Stomach (tissue), 9 donors: Measurements from ENCODE around the gene MYCBPAP. TPM values are rescaled to one million over a fixed set of nuclear protein-coding genes. Genes with fewer than 3 reads are reported as not detected.

Experiments
- DNase-seq, 2 donors: peaks; one replicate each; pipeline versions ENCODE4 v3.0.0 to v3.0.0-alpha.2; 2013 to 2019
- H3K27ac ChIP-seq, 5 donors: fragments of 200-600 bp in 4 of 5; sonication (generic) in 4 of 5; one replicate each; pipeline ENCODE4 v1.5.1; 2013 to 2019; ENCODE audit warnings: mild to moderate bottlenecking in 1 of 5, moderate library complexity in 1 of 5
- H3K27me3 ChIP-seq, 3 donors: fragments of 200-600 bp; sonication (generic); one replicate each; pipeline ENCODE4 v1.5.1; 2017 to 2019; ENCODE audit warnings: mixed run types in 1 of 3
- H3K36me3 ChIP-seq, 4 donors: fragments of 200-600 bp; sonication (generic); 1 replicate in 3 of 4; 2 replicates in 1 of 4; pipeline ENCODE4 v1.5.1; 2016 to 2019
- H3K4me1 ChIP-seq, 4 donors: fragments of 200-600 bp; sonication (generic); one replicate each; pipeline ENCODE4 v1.5.1; 2016 to 2019
- H3K4me3 ChIP-seq, 4 donors: fragments of 200-600 bp; sonication (generic) in 3 of 4; one replicate each; pipeline ENCODE4 v1.5.1; 2016 to 2019; ENCODE audit warnings: mild to moderate bottlenecking in 1 of 4
- H3K9me3 ChIP-seq, 4 donors: fragments of 200-600 bp; sonication (generic); one replicate each; pipeline ENCODE4 v1.5.1; 2016 to 2019
- CTCF ChIP-seq, 7 experiments: fragments of 450-650 bp in 4 of 7; fragments of 200-600 bp in 3 of 7; sonication (generic) in 3 of 7; IDR thresholded peaks; one replicate each; pipeline ENCODE4 v1.5.1; 2016 to 2019; ENCODE audit warnings: antibody characterized with exemption in 7 of 7, control low read depth in 2 of 7, mild to moderate bottlenecking in 1 of 7
- EP300 ChIP-seq: sonication (generic); formaldehyde crosslinking; IDR thresholded peaks from one replicate; pipeline ENCODE4 v1.6.1; 2017; ENCODE audit warnings: antibody characterized with exemption
- POLR2A ChIP-seq, 4 donors: fragments of 450-650 bp; IDR thresholded peaks; one replicate each; pipeline ENCODE4 v1.6.1; 2016; ENCODE audit warnings: antibody characterized with exemption in 4 of 4, control low read depth in 2 of 4, mild to moderate bottlenecking in 1 of 4, moderate library complexity in 1 of 4
- POLR2AphosphoS5 ChIP-seq, 3 donors: sonication (generic); formaldehyde crosslinking; IDR thresholded peaks; one replicate each; pipeline ENCODE4 v1.6.1; 2016; ENCODE audit warnings: antibody characterized with exemption in 3 of 3
- WGBS, 5 donors: extraction: QIAGEN DNeasy Blood & Tissue Kit in 3 of 5; methylation state at CpG; one replicate each; pipeline versions ENCODE4 v1.1.5 to v1.1.7; 2013 to 2018; 5-methylcytosine and 5-hydroxymethylcytosine counted together
- intact Hi-C: fragments of 100-400 bp; cut with DNase I; formaldehyde crosslinking; loops from one replicate; pipeline ENCODE4 v1.15.1; 2023; ENCODE audit warnings: low total_unique reads
- polyA plus RNA-seq, 3 donors: library from polyadenylated mRNA; stranded (reverse); fragments of 200-250 nt; gene quantifications; one replicate each; pipeline ENCODE4 v1.2.3, GENCODE V29; 2013
- total RNA-seq, 5 donors: library from RNA; depleted of rRNA; stranded (reverse); fragments of >200 nt; gene quantifications; one replicate each; pipeline versions ENCODE4 v1.1.0 to v1.2.3, GENCODE V29; 2014 to 2016
- donor health status: healthy with polysubstance abuse.
- donor health status: Bipolar disorder and iron deficiency.
- donor health status: healthy.

Gene MYCBPAP
- total and polyA plus RNA-seq, 8 donors, result 0.25 to 2.7 (median 1.1) TPM; not detected in 3

- Histone ChIP-seq H3K36me3 (peaks cover 12 to 35% (median 30%) of the 10 kb centered on the region in 4 donors), H3K9me3 (no peaks in the 10 kb centered on the region), H3K4me3 (peak overlapping the region; percentile 43 to 59 (median 53)), H3K27ac (peak overlapping the region; percentile 86 to 95 (median 91)), H3K27me3 (peaks cover 0 to 50% (median 24%) of the 10 kb centered on the region in 3 donors), H3K4me1 (peaks cover 44 to 79% (median 75%) of the 10 kb centered on the region in 4 donors)
- TF ChIP-seq POLR2AphosphoS5 (IDR thresholded peaks at IDR 0.05), result no peak
- TF ChIP-seq POLR2A (IDR thresholded peaks at IDR 0.05), result no peak
- TF ChIP-seq CTCF (IDR thresholded peaks at IDR 0.05), result no peak
- no peak for TF ChIP-seq EP300
- no peak for DNase-seq
- intact Hi-C loops, result loop anchor here (10.0 kb wide), 1 partner anchor 50 kb away; no protein-coding TSS in a partner anchor
- 44 to 74% (median 53%) methylated on average over 2 of the region's 2 CpGs for WGBS, 5 donors
These were observed 26.7 kb downstream of the MYCBPAP start for GRCh38 chr17:50534979-50535326.

- intact Hi-C loops, result loop anchor here (10.0 kb wide), 1 partner anchor 51 kb away; no protein-coding TSS in a partner anchor
- DNase-seq, result no peak
- H3K4me1 ChIP-seq, result peaks cover 49 to 83% (median 78%) of the 10 kb centered on the region in 4 donors
- H3K36me3 ChIP-seq, result peaks cover 12 to 38% (median 32%) of the 10 kb centered on the region in 4 donors
- peak overlapping the region; percentile 86 to 95 (median 91) for H3K27ac ChIP-seq
- TF ChIP-seq CTCF (IDR thresholded peaks at IDR 0.05) (no peak), POLR2AphosphoS5 (IDR thresholded peaks at IDR 0.05) (no peak), POLR2A (IDR thresholded peaks at IDR 0.05) (no peak), EP300 (no peak)
- WGBS, 5 donors, result 37 to 65% (median 52%) methylated on average over 7 of the region's 7 CpGs
- peaks cover 0 to 45% (median 24%) of the 10 kb centered on the region in 3 donors for H3K27me3 ChIP-seq
- peak overlapping the region; percentile 43 to 59 (median 53) for H3K4me3 ChIP-seq
- no peaks in the 10 kb centered on the region for H3K9me3 ChIP-seq
These were observed 27.2 kb downstream of the MYCBPAP start for GRCh38 chr17:50535407-50535806.

- no peak for DNase-seq
- intact Hi-C loops, result loop anchor here (10.0 kb wide), 1 partner anchor 52 kb away; no protein-coding TSS in a partner anchor
- Histone ChIP-seq H3K4me3 (peak overlapping the region in 2 of 4 donors; percentile 22 to 58), H3K27me3 (peaks cover 0 to 29% (median 19%) of the 10 kb centered on the region in 3 donors), H3K9me3 (no peaks in the 10 kb centered on the region), H3K36me3 (peaks cover 12 to 49% (median 32%) of the 10 kb centered on the region in 4 donors), H3K4me1 (peaks cover 54 to 92% (median 88%) of the 10 kb centered on the region in 4 donors), H3K27ac (peak overlapping the region in 4 of 5 donors; percentile 26 to 91 (median 76))
- no peak for TF ChIP-seq POLR2AphosphoS5 (IDR thresholded peaks at IDR 0.05)
- TF ChIP-seq EP300, result no peak
- no peak for TF ChIP-seq CTCF (IDR thresholded peaks at IDR 0.05)
- TF ChIP-seq POLR2A (IDR thresholded peaks at IDR 0.05), result no peak
- 75 to 86% (median 79%) methylated on average over 41 to 45 of the region's 45 CpGs for WGBS, 5 donors
These were observed 28.7 kb downstream of the MYCBPAP start for GRCh38 chr17:50536683-50537646.
